ENCODE data around the gene CCDC102B.

CCDC102B gene

DNA sequence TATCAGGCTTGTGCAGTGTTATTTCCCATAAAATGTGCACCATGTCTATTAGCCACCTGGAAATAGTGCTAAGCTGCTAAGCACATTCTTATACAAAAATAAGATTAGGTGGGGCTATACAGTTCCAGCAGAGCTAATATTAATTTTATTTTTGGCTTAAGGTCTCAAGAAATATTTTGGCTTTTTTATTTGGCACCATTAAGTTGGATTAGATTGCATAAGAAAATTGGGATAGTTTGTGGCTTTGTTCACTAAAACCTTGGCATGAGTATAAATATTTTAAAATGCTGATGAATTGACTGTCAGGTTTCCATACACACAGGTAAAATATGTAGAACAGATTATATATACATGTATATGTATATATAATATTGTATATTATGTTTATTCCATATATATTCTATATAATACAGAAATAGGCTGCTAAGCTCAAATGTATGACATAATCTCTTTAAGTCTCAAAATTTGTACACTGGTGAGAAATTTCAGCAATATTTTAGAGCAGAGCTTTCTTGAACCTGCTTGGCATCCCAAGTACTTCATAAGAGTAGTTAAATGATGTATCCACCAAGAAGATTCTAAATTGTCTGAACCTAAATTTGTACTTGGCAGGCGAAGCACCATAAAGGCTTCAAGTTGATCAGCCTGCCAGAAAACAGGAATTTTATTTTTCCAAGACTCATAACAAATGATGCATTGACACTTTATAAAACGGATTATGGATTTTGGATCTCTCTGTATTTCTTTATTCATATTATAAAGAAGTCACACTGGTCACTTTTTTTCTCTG lies 32.6 kb downstream of the CCDC102B start:
- TF ChIP-seq, protein P1, sequence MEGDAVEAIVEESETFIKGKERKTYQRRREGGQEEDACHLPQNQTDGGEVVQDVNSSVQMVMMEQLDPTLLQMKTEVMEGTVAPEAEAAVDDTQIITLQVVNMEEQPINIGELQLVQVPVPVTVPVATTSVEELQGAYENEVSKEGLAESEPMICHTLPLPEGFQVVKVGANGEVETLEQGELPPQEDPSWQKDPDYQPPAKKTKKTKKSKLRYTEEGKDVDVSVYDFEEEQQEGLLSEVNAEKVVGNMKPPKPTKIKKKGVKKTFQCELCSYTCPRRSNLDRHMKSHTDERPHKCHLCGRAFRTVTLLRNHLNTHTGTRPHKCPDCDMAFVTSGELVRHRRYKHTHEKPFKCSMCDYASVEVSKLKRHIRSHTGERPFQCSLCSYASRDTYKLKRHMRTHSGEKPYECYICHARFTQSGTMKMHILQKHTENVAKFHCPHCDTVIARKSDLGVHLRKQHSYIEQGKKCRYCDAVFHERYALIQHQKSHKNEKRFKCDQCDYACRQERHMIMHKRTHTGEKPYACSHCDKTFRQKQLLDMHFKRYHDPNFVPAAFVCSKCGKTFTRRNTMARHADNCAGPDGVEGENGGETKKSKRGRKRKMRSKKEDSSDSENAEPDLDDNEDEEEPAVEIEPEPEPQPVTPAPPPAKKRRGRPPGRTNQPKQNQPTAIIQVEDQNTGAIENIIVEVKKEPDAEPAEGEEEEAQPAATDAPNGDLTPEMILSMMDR (IDR thresholded peaks at IDR 0.05): no peak

GRCh38 chr18:68833756-68834155 lies 35.9 kb downstream of the CCDC102B start:
- TF ChIP-seq, protein P1 (IDR thresholded peaks at IDR 0.05): no peak

GRCh38 chr18:68837665-68838451 lies 40.0 kb downstream of the CCDC102B start:
- TF ChIP-seq, protein P1 (IDR thresholded peaks at IDR 0.05): no peak

GRCh38 chr18:68839701-68840100 lies 41.8 kb downstream of the CCDC102B start:
- TF ChIP-seq, protein P1 (IDR thresholded peaks at IDR 0.05): no peak

DNA sequence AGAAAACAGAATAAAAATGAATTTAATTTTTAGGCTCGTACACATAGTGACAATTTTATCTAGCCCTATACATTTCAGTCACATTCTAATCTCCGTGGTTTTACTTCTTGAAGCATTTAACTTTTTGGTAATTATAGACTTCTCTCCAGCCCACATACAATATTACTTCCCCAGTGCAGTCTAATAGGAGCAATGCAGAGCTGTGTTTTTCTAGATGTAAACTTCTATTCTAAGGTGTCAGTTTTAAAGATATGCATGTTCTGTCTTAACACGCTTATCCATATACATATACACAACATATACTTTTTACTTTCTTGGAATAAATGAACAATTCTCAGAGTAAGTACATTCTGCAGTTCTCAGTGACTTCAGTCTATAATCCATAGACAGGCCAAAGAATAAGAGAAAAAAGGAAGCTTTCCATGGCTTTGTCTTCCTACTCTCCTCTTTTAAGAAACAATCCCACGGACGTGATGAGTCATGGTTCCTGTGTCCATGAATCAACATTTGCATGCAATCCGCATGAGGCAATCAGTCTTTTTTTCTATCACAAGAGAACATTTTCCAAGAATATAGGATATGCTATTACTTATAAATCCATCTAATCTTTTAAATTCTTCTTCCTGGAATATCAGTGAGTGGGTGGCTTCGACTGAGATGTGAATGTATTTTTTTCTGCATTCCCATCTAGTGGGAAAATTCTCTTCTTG lies 42.8 kb downstream of the CCDC102B start:
- TF ChIP-seq, protein P1 (IDR thresholded peaks at IDR 0.05): no peak

GRCh38 chr18:68841301-68841700 lies 43.4 kb downstream of the CCDC102B start:
- TF ChIP-seq, protein P1 (IDR thresholded peaks at IDR 0.05): no peak

DNA sequence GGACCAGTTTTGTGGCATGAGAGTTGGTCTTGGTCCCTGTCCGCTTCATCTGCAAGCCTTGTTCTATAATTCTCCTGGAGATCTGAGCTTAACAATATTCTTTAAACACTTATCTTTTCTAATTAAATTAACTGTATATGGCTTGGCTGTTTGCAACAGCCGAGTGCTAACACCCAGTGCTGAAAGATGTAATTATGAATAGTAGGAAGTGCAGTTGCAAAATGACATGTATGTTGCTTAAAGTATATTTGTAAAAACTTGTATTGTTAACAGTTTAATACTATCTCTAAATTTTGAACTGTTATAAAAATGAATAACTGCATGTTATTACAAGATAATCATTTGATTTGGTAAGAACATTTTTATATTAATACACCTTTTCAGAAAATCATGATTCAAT lies 45.1 kb downstream of the CCDC102B start:
- TF ChIP-seq, protein P1 (IDR thresholded peaks at IDR 0.05): no peak

Data from LNCAP (cell line).